PC-9 (cell line): ENCODE data around the gene MRGPRX2. TPM values are rescaled to one million over a fixed set of nuclear protein-coding genes. Genes with fewer than 3 reads are reported as not detected.

ENCODE experiments used
- BruUV-seq: library from RNA; stranded (reverse); fragments of 400-500 nt; replicated peaks from 2 replicates; lab custom pipeline; 2021; lab: Mats Ljungman, UMichigan
- CTCF ChIA-PET: fragments of 300-600 bp; sonication (Branson Sonifier 250); formaldehyde crosslinking; loops from one replicate; lab custom pipeline; 2022; ENCODE audit warnings: antibody characterized with exemption; lab: Charles Lee
- POLR2A ChIA-PET: fragments of 300-600 bp; sonication (Branson Sonifier 250); formaldehyde crosslinking; loops from one replicate; lab custom pipeline; 2022; ENCODE audit warnings: antibody characterized with exemption; ENCODE audit not compliant: unreplicated experiment; lab: Charles Lee
- DNase-seq, 2 experiments: peaks; one replicate each; pipeline versions ENCODE4 v3.0.0 to v3.0.0-alpha.2; 2015 to 2022; ENCODE audit warnings: mixed read lengths in 1 of 2
- H2AFZ ChIP-seq: fragments of 200-600 bp; sonication (generic); 2 replicates; pipeline ENCODE4 v1.8.1; 2017; ENCODE audit warnings: antibody characterized with exemption
- H3F3A ChIP-seq: fragments of 200-600 bp; sonication (generic); 2 replicates; pipeline ENCODE4 v1.8.1; 2017; ENCODE audit warnings: antibody characterized with exemption, mild to moderate bottlenecking, low read depth; ENCODE audit not compliant: insufficient read depth
- H3K27ac ChIP-seq: fragments of 200-600 bp; sonication (generic); 2 replicates; pipeline ENCODE4 v1.6.1; 2016; ENCODE audit warnings: mixed run types
- H3K27me3 ChIP-seq: fragments of 200-600 bp; sonication (generic); 2 replicates; pipeline ENCODE4 v1.6.1; 2016; ENCODE audit warnings: low read depth, mixed run types; ENCODE audit not compliant: insufficient read depth
- H3K36me3 ChIP-seq: fragments of 200-600 bp; sonication (generic); 2 replicates; pipeline ENCODE4 v1.6.1; 2016; ENCODE audit warnings: low read depth, mixed run types
- H3K4me1 ChIP-seq: fragments of 200-600 bp; sonication (generic); replicated peaks from 2 replicates; pipeline ENCODE4 v1.6.1; 2016; ENCODE audit warnings: mixed run types; ENCODE audit not compliant: insufficient read depth
- H3K4me2 ChIP-seq: fragments of 200-600 bp; sonication (generic); 2 replicates; pipeline ENCODE4 v1.6.1; 2017; ENCODE audit warnings: mixed run types
- H3K4me3 ChIP-seq: fragments of 200-600 bp; sonication (generic); 2 replicates; pipeline ENCODE4 v1.6.1; 2016; ENCODE audit warnings: mixed run types
- H3K79me2 ChIP-seq: fragments of 200-600 bp; sonication (generic); 2 replicates; pipeline ENCODE4 v1.6.1; 2017; ENCODE audit warnings: low read depth, mixed run types
- H3K9me2 ChIP-seq: fragments of 200-600 bp; sonication (generic); 2 replicates; pipeline ENCODE4 v1.8.1; 2017; ENCODE audit warnings: mild to moderate bottlenecking; ENCODE audit not compliant: insufficient read depth
- H3K9me3 ChIP-seq: fragments of 200-600 bp; sonication (generic); 2 replicates; pipeline ENCODE4 v1.8.1; 2016; ENCODE audit warnings: low read depth; ENCODE audit not compliant: insufficient read depth
- H4K20me1 ChIP-seq: fragments of 200-600 bp; sonication (generic); 2 replicates; pipeline ENCODE4 v1.8.1; 2017; ENCODE audit not compliant: insufficient read depth
- EZH2 ChIP-seq: fragments of 200-600 bp; sonication (generic); IDR thresholded peaks from 2 replicates; pipeline ENCODE4 v1.8.0; 2017; ENCODE audit warnings: antibody characterized with exemption, low read depth
- intact Hi-C: fragments of 100-400 bp; cut with micrococcal nuclease; formaldehyde crosslinking; loops from one replicate; pipeline ENCODE4 v1.10.0; 2022; ENCODE audit not compliant: unreplicated experiment
- total RNA-seq: library from RNA; stranded (reverse); gene quantifications from 2 replicates; pipeline ENCODE4 v1.2.3, GENCODE V29; 2021
- TF ChIP-seq, protein P1 (sequence below): fragments of 200-600 bp; sonication (generic); conservative IDR thresholded peaks from 2 replicates; pipeline ENCODE4 v1.6.1; 2017; ENCODE audit warnings: mixed run types, antibody characterized with exemption, mild to moderate bottlenecking, moderate library complexity

MRGPRX2 gene
- total RNA-seq, 1 experiment from 2014 or later = not detected

DNA sequence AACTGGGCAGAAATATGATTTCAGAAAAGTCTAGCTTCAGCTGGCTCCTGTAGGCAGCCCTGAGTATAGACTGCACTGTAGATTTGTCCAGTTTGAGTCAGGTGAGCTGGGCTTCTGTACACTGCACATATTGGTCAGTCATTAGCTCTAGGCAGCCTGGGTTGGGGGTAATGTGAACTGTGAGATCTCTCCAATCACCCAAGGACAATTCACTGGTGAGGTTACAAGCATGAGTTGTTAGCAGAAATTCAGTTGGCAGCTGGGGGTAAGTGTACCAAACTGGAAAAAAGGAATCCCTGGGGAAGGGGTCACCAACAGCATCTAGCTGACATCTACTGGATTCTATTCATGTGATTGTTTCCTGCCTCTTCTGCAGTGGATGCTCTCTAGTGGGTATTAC lies 39.7 kb downstream of the MRGPRX2 start:
- Histone ChIP-seq H3K9me3 (no peaks in the 10 kb centered on the region), H3K4me2 (no peak overlapping the region), H3K9me2 (0 out of 2 replicates have a peak, but pooled peaks cover 5% of the 10 kb centered on the region), H3K36me3 (no peaks in the 10 kb centered on the region), H3K4me1 (no peaks in the 10 kb centered on the region), H3K27ac (no peak overlapping the region), H4K20me1 (no peaks in the 10 kb centered on the region), H3K4me3 (no peak overlapping the region), H3K27me3 (peaks cover 52% of the 10 kb centered on the region), H2AFZ (no peak overlapping the region), H3K79me2 (no peaks in the 10 kb centered on the region), H3F3A (no peaks in the 10 kb centered on the region)
- DNase-seq = no peak
- no peak for TF ChIP-seq EZH2
- TF ChIP-seq, protein P1, sequence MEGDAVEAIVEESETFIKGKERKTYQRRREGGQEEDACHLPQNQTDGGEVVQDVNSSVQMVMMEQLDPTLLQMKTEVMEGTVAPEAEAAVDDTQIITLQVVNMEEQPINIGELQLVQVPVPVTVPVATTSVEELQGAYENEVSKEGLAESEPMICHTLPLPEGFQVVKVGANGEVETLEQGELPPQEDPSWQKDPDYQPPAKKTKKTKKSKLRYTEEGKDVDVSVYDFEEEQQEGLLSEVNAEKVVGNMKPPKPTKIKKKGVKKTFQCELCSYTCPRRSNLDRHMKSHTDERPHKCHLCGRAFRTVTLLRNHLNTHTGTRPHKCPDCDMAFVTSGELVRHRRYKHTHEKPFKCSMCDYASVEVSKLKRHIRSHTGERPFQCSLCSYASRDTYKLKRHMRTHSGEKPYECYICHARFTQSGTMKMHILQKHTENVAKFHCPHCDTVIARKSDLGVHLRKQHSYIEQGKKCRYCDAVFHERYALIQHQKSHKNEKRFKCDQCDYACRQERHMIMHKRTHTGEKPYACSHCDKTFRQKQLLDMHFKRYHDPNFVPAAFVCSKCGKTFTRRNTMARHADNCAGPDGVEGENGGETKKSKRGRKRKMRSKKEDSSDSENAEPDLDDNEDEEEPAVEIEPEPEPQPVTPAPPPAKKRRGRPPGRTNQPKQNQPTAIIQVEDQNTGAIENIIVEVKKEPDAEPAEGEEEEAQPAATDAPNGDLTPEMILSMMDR = no peak
- BruUV-seq = no TSS peak
- ChIA-PET POLR2A (no interaction called here), CTCF (no interaction called here)
- intact Hi-C loops = no loop called here

DNA sequence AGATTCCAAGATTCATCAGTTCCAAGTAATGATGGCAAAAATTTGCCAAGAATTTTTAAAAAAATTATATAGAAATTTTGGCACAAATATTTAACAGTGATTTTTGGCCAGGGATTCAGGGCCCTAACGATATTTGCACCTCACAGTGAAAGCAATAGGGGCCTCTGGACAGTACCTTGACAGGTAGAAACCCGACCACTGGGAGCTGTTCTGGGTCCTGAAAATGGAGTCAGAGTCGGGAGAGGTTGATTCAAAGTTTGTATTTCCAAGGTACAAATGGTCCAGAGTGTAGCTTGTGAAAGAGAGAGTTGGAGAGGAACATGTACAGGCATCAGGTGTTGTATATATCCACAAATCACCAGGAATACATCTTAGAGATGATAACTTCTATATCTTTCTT lies 41.6 kb downstream of the MRGPRX2 start:
- Histone ChIP-seq H3K27me3 (peaks cover 32% of the 10 kb centered on the region), H3F3A (0 out of 2 replicates have a peak, but pooled peaks cover 2% of the 10 kb centered on the region), H3K36me3 (no peaks in the 10 kb centered on the region), H3K9me2 (0 out of 2 replicates have a peak, but pooled peaks cover 5% of the 10 kb centered on the region), H3K79me2 (no peaks in the 10 kb centered on the region), H2AFZ (no peak overlapping the region), H4K20me1 (no peaks in the 10 kb centered on the region), H3K4me3 (no peak overlapping the region), H3K4me2 (no peak overlapping the region), H3K9me3 (no peaks in the 10 kb centered on the region), H3K4me1 (peaks cover 8% of the 10 kb centered on the region), H3K27ac (no peak overlapping the region)
- intact Hi-C loops = no loop called here
- POLR2A ChIA-PET = no interaction called here
- TF ChIP-seq, protein P1 = no peak
- no peak for TF ChIP-seq EZH2
- CTCF ChIA-PET = no interaction called here
- DNase-seq = peak in 1 of 2 experiments; percentile 17
- no TSS peak for BruUV-seq

- H3K4me3 ChIP-seq = no peak overlapping the region
- no peaks in the 10 kb centered on the region for H4K20me1 ChIP-seq
- H3K9me2 ChIP-seq = 0 out of 2 replicates have a peak, but pooled peaks cover 3% of the 10 kb centered on the region
- H3K79me2 ChIP-seq = no peaks in the 10 kb centered on the region
- BruUV-seq = no TSS peak
- TF ChIP-seq, protein P1 = no peak; the same call in 1 of the 2 replicates
- no peak for TF ChIP-seq EZH2
- no peaks in the 10 kb centered on the region for H3K36me3 ChIP-seq
- no peaks in the 10 kb centered on the region for H3K27me3 ChIP-seq
- peak overlapping the region; percentile 56 for H3K27ac ChIP-seq
- peak; percentile 8 to 38 for DNase-seq
- H3F3A ChIP-seq = 0 out of 2 replicates have a peak, but pooled peaks cover 5% of the 10 kb centered on the region
- ChIA-PET CTCF (no interaction called here), POLR2A (no interaction called here)
- H3K4me1 ChIP-seq = peaks cover 23% of the 10 kb centered on the region
- H2AFZ ChIP-seq = peak overlapping the region; percentile 57
- H3K9me3 ChIP-seq = no peaks in the 10 kb centered on the region; the same call in 1 of the 2 replicates
- peak overlapping the region; percentile 42 for H3K4me2 ChIP-seq
- intact Hi-C loops = no loop called here
Measured at GRCh38 chr11:19013181-19013857, 47.2 kb downstream of the MRGPRX2 start.
